H1 (cell line): ENCODE measurements around the gene REPS1. TPM values are rescaled to one million over a fixed set of nuclear protein-coding genes. Genes with fewer than 3 reads are reported as not detected.

Experiments used
- CTCF ChIA-PET: fragments of 300-600 bp; sonication (Branson Sonifier 250); formaldehyde crosslinking; loops from one replicate; lab custom pipeline; 2021; ENCODE audit not compliant: partially characterized antibody; lab: Charles Lee
- POLR2A ChIA-PET: fragments of 300-600 bp; sonication (Branson Sonifier 250); formaldehyde crosslinking; loops from one replicate; lab custom pipeline; 2021; ENCODE audit warnings: inconsistent platforms; ENCODE audit not compliant: partially characterized antibody; lab: Charles Lee
- DNase-seq, 2 experiments: peaks; one replicate each; pipeline versions ENCODE4 v3.0.0 to v3.0.0-alpha.2; 2010 to 2022; ENCODE audit warnings: low spot score in 2 of 2, low read depth in 1 of 2, mixed read lengths in 1 of 2
- FAIRE-seq: peaks from 2 replicates; lab custom pipeline; 2011; peaks lifted over from hg19 to GRCh38; lab: Jason Lieb, UNC
- H2AFZ ChIP-seq: 2 replicates; pipeline ENCODE4 v1.8.1; 2012; ENCODE audit warnings: low read length, inconsistent platforms
- H2AK5ac ChIP-seq: 2 replicates; pipeline ENCODE4 v1.6.1; 2013; ENCODE audit warnings: low read depth, low read length
- H2BK120ac ChIP-seq: replicated peaks from 2 replicates; pipeline ENCODE3; 2013; ENCODE audit warnings: low read depth, low read length, inconsistent platforms
- H2BK12ac ChIP-seq: 2 replicates; pipeline ENCODE4 v1.6.1; 2013; ENCODE audit warnings: low read depth, low read length
- H2BK15ac ChIP-seq: 2 replicates; pipeline ENCODE4 v1.6.1; 2013; ENCODE audit warnings: low read length
- H2BK20ac ChIP-seq: 2 replicates; pipeline ENCODE4 v1.6.1; 2013; ENCODE audit warnings: low read length
- H2BK5ac ChIP-seq: 2 replicates; pipeline ENCODE4 v1.6.1; 2013; ENCODE audit warnings: low read depth, low read length
- H3K14ac ChIP-seq: 2 replicates; pipeline ENCODE4 v1.6.1; 2013; ENCODE audit warnings: inconsistent platforms; ENCODE audit not compliant: insufficient read length
- H3K18ac ChIP-seq: 2 replicates; pipeline ENCODE4 v1.6.1; 2013; ENCODE audit warnings: low read length; ENCODE audit errors: extremely low read depth
- H3K23ac ChIP-seq: 2 replicates; pipeline ENCODE4 v1.6.1; 2013; ENCODE audit warnings: inconsistent platforms; ENCODE audit not compliant: insufficient read length
- H3K23me2 ChIP-seq: 2 replicates; pipeline ENCODE4 v1.6.1; 2013; ENCODE audit warnings: low read depth, low read length
- H3K27ac ChIP-seq: 2 replicates; pipeline ENCODE4 v1.6.1; 2011; ENCODE audit warnings: low read depth, low read length, inconsistent platforms
- H3K27me3 ChIP-seq, 4 experiments: replicated peaks in 1 of 4; 1 replicate in 1 of 4; 2 replicates in 3 of 4; pipeline versions ENCODE4 v1.6.1 to v1.8.1; 2011 to 2013; ENCODE audit warnings: low read length in 3 of 4, mild to moderate bottlenecking in 3 of 4, inconsistent platforms in 2 of 4, mixed read lengths in 2 of 4, moderate library complexity in 1 of 4; ENCODE audit not compliant: control insufficient read depth in 3 of 4, insufficient read depth in 3 of 4; ENCODE audit errors: extremely low read depth in 1 of 4
- H3K36me3 ChIP-seq, 4 experiments: 2 replicates each; pipeline versions ENCODE4 v1.6.1 to v1.8.1; 2011 to 2013; ENCODE audit warnings: mild to moderate bottlenecking in 4 of 4, low read length in 3 of 4, moderate library complexity in 2 of 4, control low read depth in 1 of 4, inconsistent platforms in 1 of 4; ENCODE audit not compliant: insufficient read depth in 4 of 4, control insufficient read depth in 2 of 4
- H3K4ac ChIP-seq: replicated peaks from 2 replicates; pipeline ENCODE3; 2013; ENCODE audit warnings: low read length, low read depth, mixed read lengths, inconsistent platforms; ENCODE audit not compliant: insufficient read length
- H3K4me1 ChIP-seq, 4 experiments: replicated peaks in 1 of 4; 1 replicate in 1 of 4; 2 replicates in 3 of 4; pipeline versions ENCODE4 v1.6.1 to v1.8.1; 2011 to 2013; ENCODE audit warnings: low read length in 3 of 4, inconsistent platforms in 2 of 4, mixed read lengths in 1 of 4; ENCODE audit not compliant: insufficient read depth in 4 of 4, control insufficient read depth in 3 of 4
- H3K4me2 ChIP-seq, 2 experiments: 2 replicates each; pipeline versions ENCODE4 v1.6.1 to v1.8.1; 2011 to 2013; ENCODE audit warnings: low read depth in 2 of 2, low read length in 2 of 2, control low read depth in 1 of 2, inconsistent platforms in 1 of 2, mild to moderate bottlenecking in 1 of 2; ENCODE audit not compliant: insufficient read depth in 1 of 2
- H3K4me3 ChIP-seq, 4 experiments: fragments of 200-600, 300-600 bp in 1 of 4; sonication (generic), shearing (Covaris generic), sonication (Bioruptor Twin) in 1 of 4; 2 replicates each; pipeline versions ENCODE4 v1.5.1 to v1.8.1; 2011 to 2016; ENCODE audit warnings: low read length in 4 of 4, low read depth in 3 of 4, control low read depth in 2 of 4, inconsistent platforms in 2 of 4, mild to moderate bottlenecking in 2 of 4, mixed read lengths in 1 of 4, moderate library complexity in 1 of 4; ENCODE audit not compliant: insufficient read depth in 2 of 4; ENCODE audit errors: extremely low read depth in 1 of 4
- H3K56ac ChIP-seq: replicated peaks from 2 replicates; pipeline ENCODE3; 2013; ENCODE audit warnings: low read depth, mild to moderate bottlenecking, mixed read lengths, low read length, inconsistent platforms; ENCODE audit not compliant: insufficient read length
- H3K79me1 ChIP-seq: 2 replicates; pipeline ENCODE4 v1.6.1; 2013; ENCODE audit warnings: low read depth, low read length, control low read depth
- H3K79me2 ChIP-seq, 2 experiments: 2 replicates each; pipeline versions ENCODE4 v1.6.1 to v1.8.1; 2012 to 2013; ENCODE audit warnings: low read length in 2 of 2, mild to moderate bottlenecking in 2 of 2, inconsistent platforms in 1 of 2; ENCODE audit not compliant: insufficient read depth in 2 of 2, control insufficient read depth in 1 of 2
- H3K9ac ChIP-seq, 4 experiments: replicated peaks in 1 of 4; 1 replicate in 1 of 4; 2 replicates in 3 of 4; pipeline versions ENCODE4 v1.6.1 to v1.8.1; 2011 to 2013; ENCODE audit warnings: low read depth in 3 of 4, low read length in 3 of 4, control low read depth in 2 of 4, mild to moderate bottlenecking in 2 of 4, moderate library complexity in 2 of 4, inconsistent platforms in 1 of 4; ENCODE audit errors: extremely low read depth in 1 of 4
- H3K9me3 ChIP-seq, 2 experiments: 2 replicates each; pipeline versions ENCODE4 v1.6.1 to v1.8.1; 2012 to 2013; ENCODE audit warnings: mild to moderate bottlenecking in 2 of 2, moderate library complexity in 2 of 2, control low read depth in 1 of 2, inconsistent platforms in 1 of 2, low read depth in 1 of 2, low read length in 1 of 2, mixed read lengths in 1 of 2; ENCODE audit not compliant: insufficient read depth in 2 of 2
- H4K20me1 ChIP-seq, 2 experiments: replicated peaks in 1 of 2; 2 replicates each; pipeline versions ENCODE3 to v1.8.1; 2011 to 2013; ENCODE audit warnings: inconsistent platforms in 2 of 2, low read length in 2 of 2, mild to moderate bottlenecking in 1 of 2; ENCODE audit not compliant: insufficient read depth in 2 of 2, control insufficient read depth in 1 of 2
- H4K5ac ChIP-seq: 2 replicates; pipeline ENCODE4 v1.6.1; 2013; ENCODE audit warnings: low read length, low read depth, mixed read lengths, inconsistent platforms; ENCODE audit not compliant: insufficient read length
- H4K8ac ChIP-seq: 2 replicates; pipeline ENCODE4 v1.8.0; 2013; ENCODE audit warnings: mild to moderate bottlenecking, moderate library complexity, low read length, inconsistent platforms; ENCODE audit not compliant: insufficient read depth; ENCODE audit errors: extremely low read depth
- H4K91ac ChIP-seq: replicated peaks from 2 replicates; pipeline ENCODE3; 2013; ENCODE audit warnings: low read length, mixed read lengths, inconsistent platforms; ENCODE audit not compliant: insufficient read length
- CEBPB ChIP-seq: IDR thresholded peaks from 2 replicates; pipeline ENCODE4 v1.6.1; 2012; ENCODE audit warnings: low read depth, low read length
- EP300 ChIP-seq, 2 experiments: IDR thresholded peaks; 1 replicate in 1 of 2; 2 replicates in 1 of 2; pipeline ENCODE4 v1.6.1; 2011 to 2012; ENCODE audit warnings: low read depth in 2 of 2, low read length in 2 of 2, mild to moderate bottlenecking in 2 of 2, borderline replicate concordance in 1 of 2, inconsistent platforms in 1 of 2, moderate library complexity in 1 of 2
- EZH2 ChIP-seq: fragments of 200-600 bp; sonication (generic); IDR thresholded peaks from 2 replicates; pipeline ENCODE4 v1.7.1; 2012; ENCODE audit warnings: low read depth, mild to moderate bottlenecking, moderate library complexity, low read length, inconsistent platforms; ENCODE audit not compliant: severe bottlenecking
- GABPA ChIP-seq: IDR thresholded peaks from 2 replicates; pipeline ENCODE4 v1.6.1; 2011; ENCODE audit warnings: mild to moderate bottlenecking, low read length, moderate library complexity, borderline replicate concordance; ENCODE audit not compliant: insufficient read depth
- GTF2F1 ChIP-seq: IDR thresholded peaks from 2 replicates; pipeline ENCODE4 v1.6.1; 2012; ENCODE audit warnings: low read depth, low read length, improper control_type of control experiment, borderline replicate concordance
- JUN ChIP-seq: IDR thresholded peaks from 2 replicates; pipeline ENCODE4 v1.6.1; 2011; ENCODE audit warnings: low read depth, mild to moderate bottlenecking, improper control_type of control experiment, low read length
- POU5F1 ChIP-seq: IDR thresholded peaks from 2 replicates; pipeline ENCODE4 v1.6.1; 2011; ENCODE audit warnings: low read depth, mild to moderate bottlenecking, low read length, moderate library complexity
- SP1 ChIP-seq: IDR thresholded peaks from 2 replicates; pipeline ENCODE4 v1.6.1; 2011; ENCODE audit warnings: low read depth, low read length
- SP2 ChIP-seq: IDR thresholded peaks from 2 replicates; pipeline ENCODE4 v1.6.1; 2012; ENCODE audit warnings: mild to moderate bottlenecking, low read length, inconsistent platforms
- WGBS, 2 experiments: shearing (Covaris generic) in 1 of 2; methylation state at CpG; one replicate each; pipeline versions ENCODE4 v1.1.6 to v1.1.7; 2013 to 2015; ENCODE audit warnings: low lambda C conversion rate in 2 of 2, mixed read lengths in 2 of 2, inconsistent platforms in 1 of 2, low coverage in 1 of 2, missing lambda C conversion rate in 1 of 2; ENCODE audit not compliant: insufficient replicate concordance in 2 of 2, insufficient coverage in 1 of 2, insufficient read length in 1 of 2; ENCODE audit errors: extremely low coverage in 1 of 2, missing lambda C conversion rate in 1 of 2; 5-methylcytosine and 5-hydroxymethylcytosine counted together
- polyA plus RNA-seq, 7 experiments: library from polyadenylated mRNA; depleted of rRNA in 3 of 7; stranded (reverse) in 5 of 7; unstranded in 2 of 7; fragments of >200 nt in 5 of 7; fragments of 200-250 nt in 2 of 7; gene quantifications; 1 replicate in 5 of 7; 2 replicates in 1 of 7; 4 replicates in 1 of 7; pipeline versions ENCODE4 v1.2.1 to v1.2.3, GENCODE V29; 2011 to 2013; ENCODE audit warnings: missing spikeins in 2 of 7, mixed read lengths in 2 of 7
- total RNA-seq: library from RNA; stranded (reverse); fragmentation: NEBNext Ultra II Directional; extraction: Animal tissue kit (Norgen Biotek cat#: 25700); gene quantifications from 2 replicates; pipeline ENCODE4 v1.2.1, GENCODE V29; 2021
- TF ChIP-seq, protein P1 (sequence below), 3 experiments: IDR thresholded peaks; 1 replicate in 2 of 3; 2 replicates in 1 of 3; pipeline versions ENCODE4 v1.5.1 to v1.6.1; 2011; ENCODE audit warnings: low read length in 3 of 3, mild to moderate bottlenecking in 3 of 3, inconsistent platforms in 2 of 3, low read depth in 1 of 3, moderate library complexity in 1 of 3; ENCODE audit not compliant: insufficient read depth in 1 of 3; ENCODE audit errors: control extremely low read depth in 1 of 3

The REPS1 gene
- total and polyA plus RNA-seq, 2 of the 8 experiments (the other 6 are each of a cell fraction or from before 2014, with no cell fraction given), result 52.1 to 68.9 TPM

GRCh38 chr6:138970856-138971425, 17.1 kb downstream of the REPS1 start:
- Histone ChIP-seq H4K91ac (no peak overlapping the region), H4K20me1 (peaks cover 2 to 6% of the 10 kb centered on the region in 2 experiments), H3K56ac (no peak overlapping the region), H3K9me3 (no peaks in the 10 kb centered on the region), H3K36me3 (no peaks in the 10 kb centered on the region), H2BK20ac (no peak overlapping the region), H4K8ac (no peak overlapping the region), H3K9ac (no peak overlapping the region), H3K4me1 (peaks cover 2 to 21% (median 14%) of the 10 kb centered on the region in 4 experiments; a peak in 5 of 7 replicates), H2BK5ac (no peak overlapping the region), H3K4ac (no peak overlapping the region), H3K79me1 (peaks cover 9% of the 10 kb centered on the region; the same call in 1 of the 2 replicates), H2AFZ (no peak overlapping the region), H3K14ac (no peak overlapping the region), H3K23me2 (no peaks in the 10 kb centered on the region), H2BK12ac (no peak overlapping the region), H2BK120ac (no peak overlapping the region), H3K4me2 (no peak overlapping the region; a peak in 1 of 4 replicates), H3K23ac (no peak overlapping the region), H2BK15ac (no peak overlapping the region), H3K79me2 (peaks cover 18 to 100% of the 10 kb centered on the region in 2 experiments), H2AK5ac (no peak overlapping the region), H3K18ac (no peak overlapping the region), H3K27me3 (no peaks in the 10 kb centered on the region), H3K27ac (no peak overlapping the region), H4K5ac (no peak overlapping the region), H3K4me3 (no peak overlapping the region)
- ChIA-PET CTCF (interaction anchor here (0.7 to 1.3 kb wide), 4 partner anchors 8 to 280 kb away, joined by 3 read pairs; partner anchors contain the start of gene REPS1), POLR2A (interaction anchor here (0.6 to 1.0 kb wide), 3 partner anchors 11 to 882 kb away, joined by 3 to 4 read pairs (median 4); no protein-coding TSS in a partner anchor)
- no peak for FAIRE-seq
- WGBS, 2 experiments, result 75% methylated on average over 1 of the region's 1 CpG; no CpG with 5 or more reads in 1 of the 2 experiments
- DNase-seq, result no peak
- no peak for TF ChIP-seq CEBPB
- TF ChIP-seq SP2, result no peak
- TF ChIP-seq, protein P1, sequence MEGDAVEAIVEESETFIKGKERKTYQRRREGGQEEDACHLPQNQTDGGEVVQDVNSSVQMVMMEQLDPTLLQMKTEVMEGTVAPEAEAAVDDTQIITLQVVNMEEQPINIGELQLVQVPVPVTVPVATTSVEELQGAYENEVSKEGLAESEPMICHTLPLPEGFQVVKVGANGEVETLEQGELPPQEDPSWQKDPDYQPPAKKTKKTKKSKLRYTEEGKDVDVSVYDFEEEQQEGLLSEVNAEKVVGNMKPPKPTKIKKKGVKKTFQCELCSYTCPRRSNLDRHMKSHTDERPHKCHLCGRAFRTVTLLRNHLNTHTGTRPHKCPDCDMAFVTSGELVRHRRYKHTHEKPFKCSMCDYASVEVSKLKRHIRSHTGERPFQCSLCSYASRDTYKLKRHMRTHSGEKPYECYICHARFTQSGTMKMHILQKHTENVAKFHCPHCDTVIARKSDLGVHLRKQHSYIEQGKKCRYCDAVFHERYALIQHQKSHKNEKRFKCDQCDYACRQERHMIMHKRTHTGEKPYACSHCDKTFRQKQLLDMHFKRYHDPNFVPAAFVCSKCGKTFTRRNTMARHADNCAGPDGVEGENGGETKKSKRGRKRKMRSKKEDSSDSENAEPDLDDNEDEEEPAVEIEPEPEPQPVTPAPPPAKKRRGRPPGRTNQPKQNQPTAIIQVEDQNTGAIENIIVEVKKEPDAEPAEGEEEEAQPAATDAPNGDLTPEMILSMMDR (IDR thresholded peaks at IDR 0.05; ENCODE audit: control extremely low read depth in 1 of 3, insufficient read depth in 1 of 3, low read depth in 1 of 3, low read length in 3 of 3), result no peak
- no peak for TF ChIP-seq GTF2F1
- TF ChIP-seq JUN, result no peak
- no peak for TF ChIP-seq GABPA
- no peak for TF ChIP-seq SP1
- no peak for TF ChIP-seq EZH2
- no peak for TF ChIP-seq EP300 (IDR thresholded peaks at IDR 0.05; ENCODE audit: borderline replicate concordance in 1 of 2, low read depth in 2 of 2, low read length in 2 of 2)
- TF ChIP-seq POU5F1, result no peak
